Smooth muscle cell of the brain vasculature (primary cell): ENCODE data around the gene CTNNA2.
"Not testable (repeated sequence)": the region's sequence is repeated elsewhere in the genome, so short reads cannot be mapped to it uniquely, and the experiment has no call there.

Experiments
- DNase-seq: peaks from one replicate; pipeline ENCODE4 v3.0.0-alpha.2; 2012; ENCODE audit warnings: low read depth, low spot score

CTNNA2 gene

DNA sequence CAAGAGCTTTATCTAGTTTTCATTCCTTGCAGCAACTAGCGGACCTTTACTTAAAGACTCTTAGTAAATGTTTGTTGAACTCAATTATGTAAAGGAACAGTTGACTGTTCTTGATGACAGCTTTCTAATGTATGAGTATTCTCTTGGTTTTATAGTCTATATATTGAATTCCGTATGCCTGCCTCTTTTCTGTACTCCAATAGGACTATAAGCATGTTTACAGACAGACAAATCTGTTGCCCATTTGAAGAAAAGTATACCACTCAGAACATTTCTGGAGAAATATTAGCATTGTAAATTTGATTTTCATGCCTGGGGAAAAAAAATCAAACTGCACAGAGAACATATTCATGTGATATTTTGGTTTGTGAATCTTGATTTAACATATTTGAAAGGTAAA is 682.2 kb downstream of the CTNNA2 start:
- no peak for DNase-seq

- DNase-seq, result no peak
These were observed 685.2 kb downstream of the CTNNA2 start for GRCh38 chr2:80198042-80198441.

DNA sequence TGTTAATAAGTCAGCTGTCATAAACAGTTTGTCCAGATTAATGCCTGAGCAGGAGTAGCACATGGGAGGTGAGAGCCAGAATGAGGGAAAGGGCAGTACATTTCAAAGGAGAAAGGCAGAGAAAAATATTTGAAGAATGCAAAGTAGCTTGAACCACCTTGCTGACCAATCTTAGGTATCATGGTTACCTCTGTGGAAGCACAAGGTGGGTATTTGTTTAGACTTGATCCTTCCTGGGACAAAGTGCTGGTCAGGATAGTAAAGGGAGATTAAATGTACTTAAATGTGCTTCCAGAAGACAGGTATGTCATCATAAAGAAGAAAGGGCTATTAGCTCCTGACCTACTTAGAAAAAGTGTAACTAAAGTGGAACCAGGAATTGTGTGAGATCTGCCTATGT is 686.7 kb downstream of the CTNNA2 start:
- DNase-seq, result no peak

DNA sequence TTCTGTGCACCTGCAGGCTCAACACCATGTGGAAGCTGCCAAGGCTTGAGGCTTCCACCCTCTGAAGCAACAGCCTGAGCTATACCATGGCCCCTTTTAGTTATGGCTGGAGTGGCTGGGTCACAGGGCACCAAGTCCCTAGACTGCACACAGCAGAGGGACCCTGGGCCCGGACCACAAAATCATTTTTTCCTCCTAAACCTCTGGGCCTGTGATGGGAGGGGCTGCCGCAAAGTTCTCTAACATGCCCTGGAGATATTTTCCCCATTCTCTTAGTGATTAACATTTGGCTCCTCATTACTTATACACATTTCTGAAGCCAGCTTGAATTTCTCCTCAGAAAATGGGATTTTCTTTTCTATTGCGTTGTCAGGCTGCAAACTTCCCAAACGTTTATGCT is 691.1 kb downstream of the CTNNA2 start:
- not testable (repeated sequence) for DNase-seq

- no peak for DNase-seq
These were observed 692.6 kb downstream of the CTNNA2 start for GRCh38 chr2:80205498-80205897.

DNA sequence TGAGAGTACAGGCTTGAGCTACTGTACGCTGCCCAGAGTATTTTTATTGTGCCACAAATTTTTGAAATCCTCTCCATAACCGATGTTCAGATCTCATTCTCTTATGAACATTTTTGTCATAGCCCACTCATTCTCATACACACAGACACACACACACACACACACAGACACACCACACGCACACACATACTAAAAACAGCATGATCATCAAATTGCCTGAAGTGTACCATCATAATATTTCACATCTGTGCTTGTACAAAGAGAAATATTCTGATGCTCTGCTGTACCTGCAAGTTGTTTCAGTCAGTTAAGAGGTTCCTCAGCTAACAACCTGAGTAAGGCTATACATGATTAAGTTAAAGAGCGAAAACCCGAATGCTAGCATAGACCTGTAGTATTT is 696.6 kb downstream of the CTNNA2 start:
- DNase-seq, result no peak

DNA sequence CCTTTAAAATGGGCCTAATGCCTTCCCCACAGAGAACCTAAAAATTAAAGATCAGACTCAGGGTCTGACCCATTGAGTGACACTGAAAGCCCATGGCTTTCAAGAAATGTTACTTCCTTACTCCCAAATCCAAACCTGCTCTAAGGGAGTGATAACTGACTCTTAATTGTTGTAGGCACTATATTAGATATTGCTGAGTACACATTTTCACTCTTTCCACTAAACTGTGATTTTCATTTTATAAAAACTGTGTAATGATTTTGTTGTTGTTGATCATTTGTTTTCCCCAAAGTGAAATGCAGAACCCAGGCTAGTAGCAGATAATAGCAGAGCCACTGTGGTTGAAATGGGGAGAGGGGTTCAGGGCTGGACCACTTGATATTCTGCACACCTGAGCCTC is 704.6 kb downstream of the CTNNA2 start:
- DNase-seq, result no peak

DNA sequence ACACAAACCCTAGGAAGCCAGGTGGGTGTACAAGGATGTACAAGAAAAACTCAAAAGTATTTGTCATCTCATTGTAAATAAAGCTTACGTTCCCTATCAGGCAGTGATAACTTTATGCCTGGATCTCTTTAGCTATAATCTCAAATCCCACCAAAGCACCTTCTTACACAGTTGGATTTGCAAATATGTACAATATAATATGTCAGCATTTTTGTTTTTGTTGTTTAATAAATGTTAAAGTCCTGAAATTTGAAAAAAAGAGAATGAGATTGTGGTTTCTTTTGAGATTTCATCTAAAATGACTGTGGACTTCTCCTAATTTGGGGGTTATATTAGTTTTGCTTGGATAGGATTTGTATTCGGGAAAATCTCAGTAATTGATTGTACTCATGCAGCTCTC is 709.8 kb downstream of the CTNNA2 start:
- DNase-seq, result no peak

GRCh38 chr2:80231421-80231820 is 718.6 kb downstream of the CTNNA2 start:
- DNase-seq, result no peak

DNA sequence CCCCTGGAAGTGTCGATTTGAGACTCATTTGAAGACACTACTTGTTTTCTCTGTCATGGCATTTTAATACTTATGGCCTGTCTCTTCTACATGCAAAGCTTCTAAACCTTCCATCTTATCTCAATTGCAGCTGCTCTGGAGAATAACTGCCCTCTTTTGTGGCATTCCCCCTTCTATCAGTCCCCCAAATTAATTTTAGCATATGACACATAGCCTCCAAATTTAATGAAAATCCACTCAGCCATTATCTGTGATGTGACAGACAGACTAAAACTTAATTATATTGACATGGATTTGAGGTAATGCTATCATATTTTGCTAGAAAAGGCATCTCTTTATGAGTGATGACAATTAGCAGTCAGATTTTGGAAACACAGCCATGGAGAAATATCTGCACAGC is 720.5 kb downstream of the CTNNA2 start:
- DNase-seq, result no peak

DNA sequence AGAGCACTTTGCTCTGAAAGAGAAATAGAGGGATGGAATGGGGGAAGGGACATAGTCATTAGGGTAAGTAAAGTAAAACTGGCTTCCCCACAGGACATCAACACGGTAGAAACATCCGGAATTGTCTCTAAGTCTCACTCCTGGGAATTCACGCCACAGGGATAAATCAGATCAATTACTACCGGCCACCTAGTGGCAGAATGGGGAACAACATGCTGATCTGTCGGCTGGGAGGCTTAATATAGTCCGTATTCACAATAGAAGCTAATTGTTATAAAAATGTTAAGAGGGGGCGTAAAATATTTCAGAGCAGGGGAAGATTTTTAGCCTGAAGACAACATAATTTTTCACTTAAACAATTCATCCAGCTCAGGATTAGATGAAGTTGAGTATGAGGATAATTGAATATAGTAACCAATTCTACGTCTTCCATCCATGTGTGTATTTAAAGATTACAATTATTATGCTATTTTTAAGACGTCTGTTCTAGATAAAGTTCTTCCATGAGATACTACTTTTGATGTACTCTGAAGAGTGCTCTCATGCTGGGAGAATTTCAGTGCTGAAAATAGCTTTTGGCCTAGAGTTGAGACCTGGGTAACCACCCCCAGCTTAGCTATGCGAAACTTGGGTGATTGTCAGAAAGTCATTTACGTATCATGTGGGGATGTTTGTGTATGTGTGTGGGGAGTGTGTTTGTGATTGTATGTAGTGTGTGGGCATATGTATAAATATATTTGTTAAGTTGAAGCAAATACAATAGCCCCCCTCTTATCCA is 726.0 kb downstream of the CTNNA2 start:
- no peak for DNase-seq

GRCh38 chr2:80242355-80242910 is 729.6 kb downstream of the CTNNA2 start:
- no peak for DNase-seq

DNA sequence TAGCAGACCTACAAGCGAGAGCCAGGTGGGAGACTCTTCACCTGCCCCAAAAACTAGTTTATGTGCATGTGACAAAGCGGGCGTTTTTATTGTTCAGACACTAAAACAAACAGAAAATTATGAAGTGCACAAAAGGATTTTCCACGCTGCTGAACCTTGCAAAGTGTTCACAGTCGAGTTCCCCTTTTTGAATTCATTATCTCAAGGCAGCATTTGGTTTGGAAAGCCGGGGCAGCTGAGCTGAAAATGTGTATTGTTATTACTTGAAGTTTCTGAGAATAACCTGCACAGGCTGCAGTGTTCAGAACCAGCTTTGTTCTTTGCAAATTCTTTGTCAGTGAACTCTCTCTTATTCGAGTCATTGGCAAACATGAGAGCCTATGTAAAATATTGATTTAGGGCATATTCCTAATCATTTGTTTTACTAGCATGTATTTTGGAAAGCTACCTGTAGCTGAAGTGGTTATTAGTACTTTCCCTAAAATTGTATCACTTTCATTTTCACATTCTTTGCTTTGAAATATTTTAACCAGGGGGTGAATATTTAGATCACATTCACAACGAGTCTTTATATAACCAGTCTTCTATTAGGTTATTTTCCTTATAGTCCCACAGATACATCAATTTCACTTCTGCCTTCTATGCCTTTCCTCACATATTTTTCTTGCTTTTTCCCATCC is 732.2 kb downstream of the CTNNA2 start:
- DNase-seq, result no peak

- no peak for DNase-seq
These were observed 733.7 kb downstream of the CTNNA2 start for GRCh38 chr2:80246534-80246933.

- DNase-seq, result no peak
These were observed 734.5 kb downstream of the CTNNA2 start for GRCh38 chr2:80247339-80247738.

- DNase-seq, result no peak
These were observed 735.3 kb downstream of the CTNNA2 start for GRCh38 chr2:80248146-80248545.

DNA sequence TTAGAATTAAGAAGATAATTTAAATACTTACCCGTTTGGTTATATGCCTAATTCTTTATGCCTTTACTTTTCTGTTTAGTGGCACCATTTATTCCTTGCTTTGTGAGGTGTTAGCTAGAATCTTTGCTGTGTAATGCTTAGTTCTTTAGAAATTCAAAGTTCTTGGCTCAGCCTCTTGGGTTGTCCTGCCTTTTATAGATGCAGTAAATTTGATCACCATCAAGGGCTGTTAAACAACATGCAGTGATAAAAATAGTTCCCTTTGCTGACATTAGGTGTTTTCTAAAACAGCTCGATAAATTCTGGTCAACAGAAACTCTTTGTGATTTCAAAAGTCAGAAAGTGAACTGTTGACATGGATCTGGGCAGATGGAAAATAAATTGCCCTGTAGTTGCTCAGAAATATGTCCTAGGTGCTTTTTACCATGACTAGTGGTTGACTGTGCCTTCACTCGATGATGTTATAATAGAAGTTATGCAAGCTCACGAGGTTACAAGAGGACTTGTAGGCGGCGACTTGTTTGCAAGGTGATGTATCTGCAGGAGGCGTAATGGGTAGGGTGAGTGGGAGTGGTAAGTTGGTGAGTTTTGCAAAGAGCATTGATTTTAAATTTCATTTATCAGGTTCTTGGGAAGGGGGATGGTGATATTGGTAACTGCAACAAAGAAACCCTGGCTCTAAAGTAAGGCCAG is 739.6 kb downstream of the CTNNA2 start:
- no peak for DNase-seq

DNA sequence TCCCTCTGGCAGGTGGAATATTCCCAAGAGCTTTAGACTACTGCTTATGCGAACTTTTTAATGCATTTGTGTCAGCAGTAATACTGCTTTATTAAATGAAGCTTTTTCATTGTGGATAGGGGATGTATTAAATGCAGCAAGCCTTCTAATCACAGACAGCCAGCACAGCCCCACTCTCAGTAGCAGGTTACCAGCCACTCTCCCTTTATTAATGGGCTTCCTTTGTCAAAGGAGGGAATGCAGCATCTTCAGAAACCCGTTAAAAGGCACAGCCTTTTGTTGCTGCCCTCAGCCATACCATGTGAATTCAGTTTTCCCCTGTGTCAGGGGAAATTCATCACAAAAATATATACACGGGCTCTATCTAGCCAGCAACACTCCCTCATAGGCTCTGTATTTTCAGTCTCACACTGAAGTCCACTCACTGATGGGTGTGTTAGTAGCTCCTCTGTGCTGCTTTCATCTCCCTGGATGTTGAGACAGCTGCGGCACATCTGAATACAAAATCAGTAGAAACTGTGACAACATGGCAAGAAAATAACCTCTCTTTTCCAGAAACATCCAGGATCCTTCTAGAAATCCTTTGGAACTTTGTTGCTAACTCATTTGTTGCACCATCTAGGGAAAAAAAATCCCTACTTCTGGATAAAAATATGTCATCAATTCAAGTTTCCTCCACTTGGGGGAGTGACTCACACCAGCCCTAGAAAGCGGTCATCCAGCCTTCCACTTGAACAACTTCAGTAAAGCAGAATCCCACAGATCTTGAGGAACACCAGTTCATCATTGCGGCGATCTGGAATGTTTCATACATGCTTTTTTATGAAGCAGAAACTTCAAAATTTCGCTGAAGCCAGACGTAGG is 743.3 kb downstream of the CTNNA2 start:
- no peak for DNase-seq

- no peak for DNase-seq
These were observed 743.9 kb downstream of the CTNNA2 start for GRCh38 chr2:80256782-80257167.

DNA sequence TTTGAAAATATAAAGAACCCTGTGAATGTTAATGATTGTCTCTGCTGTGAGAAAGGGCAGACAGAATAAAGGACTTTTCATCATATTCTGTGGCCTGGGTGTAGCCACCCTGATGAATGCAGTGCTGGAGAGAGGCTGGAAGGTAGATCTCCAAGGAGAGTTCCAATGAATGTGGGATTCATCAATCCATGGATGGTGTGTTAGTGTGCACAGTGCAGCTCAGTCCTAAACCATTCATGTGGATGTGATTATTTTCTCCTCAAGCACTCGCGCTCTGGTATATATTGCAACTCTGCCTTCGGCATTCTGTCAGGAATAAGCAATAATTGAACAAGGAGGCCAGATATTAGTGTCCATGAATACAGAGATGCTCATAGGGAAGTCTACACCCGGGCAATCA is 744.6 kb downstream of the CTNNA2 start:
- no peak for DNase-seq

DNA sequence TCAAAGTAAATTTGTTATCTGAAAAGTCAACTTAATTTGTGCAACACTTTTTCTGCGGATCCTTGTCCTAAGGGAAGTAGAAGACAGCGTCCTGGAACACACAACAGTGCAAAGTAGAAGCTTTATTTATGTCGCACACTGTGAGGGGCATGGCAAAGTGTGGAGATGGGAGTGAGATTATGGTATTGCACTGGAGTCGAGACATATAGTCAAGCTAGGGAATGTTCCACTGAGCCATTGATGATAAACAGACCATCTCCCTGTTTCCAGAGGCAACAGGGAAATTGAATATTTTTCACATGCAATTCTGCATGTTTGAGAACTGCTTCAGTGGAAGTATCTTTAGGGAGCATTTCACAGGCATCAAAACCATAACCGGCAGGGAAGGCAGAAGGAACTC is 745.5 kb downstream of the CTNNA2 start:
- no peak for DNase-seq

DNA sequence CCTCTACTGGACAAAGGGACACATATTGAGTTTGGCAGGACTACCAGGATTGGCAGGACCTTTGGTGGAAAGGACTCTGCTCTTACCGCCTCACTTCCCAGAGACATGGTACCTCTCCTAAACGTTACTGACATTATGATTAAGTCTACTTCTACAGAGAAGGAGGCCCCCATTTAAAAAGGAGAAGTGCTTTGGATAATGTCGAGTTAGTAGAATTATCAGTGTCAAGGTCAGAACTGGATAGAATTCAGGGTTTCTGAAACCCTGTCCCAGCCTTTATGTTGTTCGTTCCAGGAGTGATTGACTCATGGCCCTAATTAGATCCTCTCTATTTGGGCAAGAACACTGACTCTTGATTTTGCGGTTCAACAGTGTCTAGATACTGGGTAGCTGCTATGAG is 745.9 kb downstream of the CTNNA2 start:
- DNase-seq, result no peak
